Suppressor macrophage (primary cell): ENCODE results near the gene BRD3OS.
"Not testable (repeated sequence)": the region's sequence is repeated elsewhere in the genome, so short reads cannot be mapped to it uniquely, and the experiment has no call there.

Source experiments
- DNase-seq, 4 experiments: peaks; one replicate each; pipeline ENCODE4 v3.0.0-alpha.2; 2020 to 2022

Gene BRD3OS

DNA sequence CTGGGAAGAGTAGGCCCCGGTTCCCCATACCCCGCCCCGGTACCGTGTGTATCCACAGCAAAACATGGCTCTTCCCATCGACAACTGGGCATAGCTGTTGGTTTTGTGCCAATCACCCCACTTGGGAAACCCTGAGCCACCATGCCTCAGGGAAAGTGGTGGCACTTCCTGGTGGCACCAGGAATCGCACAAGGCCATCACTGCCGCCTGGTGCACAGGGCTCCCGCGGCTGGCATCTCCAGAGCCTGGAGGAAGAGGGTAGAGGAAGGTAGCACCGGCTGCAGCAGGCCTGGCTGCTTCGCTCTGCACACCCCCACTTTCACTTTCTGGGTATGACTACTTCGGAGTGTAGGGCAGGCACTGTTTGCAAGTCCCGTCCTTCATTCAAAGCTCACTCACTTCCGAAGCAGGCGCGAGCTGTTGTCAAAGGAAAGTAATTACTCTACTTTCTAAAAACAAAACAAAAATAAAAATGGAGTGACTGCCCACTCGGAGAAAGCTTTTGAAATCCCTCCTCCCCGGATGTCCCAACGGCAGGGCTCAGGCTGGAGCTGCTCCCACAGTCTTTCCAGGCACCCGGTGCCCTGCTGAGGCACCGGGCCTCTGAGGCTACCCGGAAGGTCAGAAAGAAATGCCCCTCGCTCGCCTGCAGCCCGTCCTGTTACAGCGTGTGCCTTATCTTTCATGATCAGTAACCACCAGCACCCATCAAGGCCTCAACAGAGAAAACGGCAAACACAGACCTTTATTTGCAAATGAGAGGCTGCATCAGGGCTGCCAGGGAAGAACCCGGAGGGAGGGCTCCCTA, 40.5 kb downstream of the BRD3OS start:
- DNase-seq, result peak; percentile 51 to 76 (median 70)

DNA sequence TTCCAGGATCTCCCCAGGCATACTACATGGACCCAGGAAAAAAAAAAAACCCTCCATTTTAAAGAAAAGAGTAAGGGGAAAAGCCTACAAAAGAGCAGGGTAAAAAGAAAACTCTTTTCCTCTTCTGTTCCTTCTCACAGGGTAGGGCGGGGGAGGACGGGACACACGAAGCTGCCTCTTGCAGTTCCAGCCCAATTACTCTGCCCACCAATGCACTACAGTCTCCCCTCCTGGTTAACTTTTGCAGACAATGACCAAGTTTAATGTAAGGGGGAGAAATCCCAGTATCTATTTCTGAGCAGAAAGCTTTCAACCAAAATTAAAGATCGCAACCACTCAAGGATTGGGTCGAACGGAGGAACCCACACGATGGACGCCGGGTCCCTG, 41.2 kb downstream of the BRD3OS start:
- DNase-seq, result peak in 3 of 4 experiments; percentile 20 to 57 (median 52)

DNA sequence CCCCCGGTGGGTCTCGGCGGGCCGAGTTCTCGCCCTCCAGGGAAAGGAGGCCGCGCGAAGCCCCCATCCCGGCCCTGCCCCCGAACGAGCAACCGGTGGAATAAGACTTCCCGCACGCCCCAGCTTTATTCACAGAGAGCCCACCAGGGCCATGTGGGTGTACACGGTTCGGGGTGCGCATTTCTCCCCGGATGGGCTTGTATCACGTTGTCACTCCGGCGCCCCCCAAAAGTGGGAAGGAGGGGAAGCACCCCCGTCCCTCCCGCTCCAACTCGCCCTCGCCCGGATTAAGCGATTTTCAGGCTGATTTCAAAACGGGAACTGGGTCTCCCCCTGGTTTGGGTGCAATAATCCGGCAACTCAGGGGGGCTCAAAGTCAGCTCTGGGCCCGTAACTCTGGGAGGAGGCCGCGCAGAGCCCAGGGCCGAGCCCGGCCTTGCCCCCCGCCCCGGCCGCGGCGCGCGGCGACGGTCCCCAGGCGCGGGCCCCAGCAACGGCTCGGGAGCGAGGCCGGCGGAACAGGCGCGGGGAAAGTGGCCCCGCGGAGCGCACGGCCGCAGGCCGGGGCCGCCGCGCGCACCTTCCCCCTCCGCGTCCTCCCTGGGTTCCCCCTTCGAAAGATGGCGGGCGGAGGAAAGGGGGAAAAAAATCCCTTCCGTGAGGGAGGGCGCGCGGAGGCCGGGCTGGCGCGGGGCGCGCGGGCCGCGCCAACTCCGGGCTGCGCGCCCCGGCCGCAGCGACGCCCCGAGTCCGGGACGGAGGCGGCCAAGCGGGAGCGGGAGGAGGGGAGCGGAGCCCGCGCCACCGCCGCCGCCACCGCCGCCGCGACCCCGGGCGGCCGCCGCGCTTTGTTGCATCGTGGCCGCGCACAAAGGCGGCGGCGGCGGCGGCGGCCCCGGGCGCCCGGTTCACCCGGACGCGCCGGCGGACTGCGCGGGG, 41.9 kb downstream of the BRD3OS start:
- peak; percentile 19 to 71 (median 44) for DNase-seq

DNA sequence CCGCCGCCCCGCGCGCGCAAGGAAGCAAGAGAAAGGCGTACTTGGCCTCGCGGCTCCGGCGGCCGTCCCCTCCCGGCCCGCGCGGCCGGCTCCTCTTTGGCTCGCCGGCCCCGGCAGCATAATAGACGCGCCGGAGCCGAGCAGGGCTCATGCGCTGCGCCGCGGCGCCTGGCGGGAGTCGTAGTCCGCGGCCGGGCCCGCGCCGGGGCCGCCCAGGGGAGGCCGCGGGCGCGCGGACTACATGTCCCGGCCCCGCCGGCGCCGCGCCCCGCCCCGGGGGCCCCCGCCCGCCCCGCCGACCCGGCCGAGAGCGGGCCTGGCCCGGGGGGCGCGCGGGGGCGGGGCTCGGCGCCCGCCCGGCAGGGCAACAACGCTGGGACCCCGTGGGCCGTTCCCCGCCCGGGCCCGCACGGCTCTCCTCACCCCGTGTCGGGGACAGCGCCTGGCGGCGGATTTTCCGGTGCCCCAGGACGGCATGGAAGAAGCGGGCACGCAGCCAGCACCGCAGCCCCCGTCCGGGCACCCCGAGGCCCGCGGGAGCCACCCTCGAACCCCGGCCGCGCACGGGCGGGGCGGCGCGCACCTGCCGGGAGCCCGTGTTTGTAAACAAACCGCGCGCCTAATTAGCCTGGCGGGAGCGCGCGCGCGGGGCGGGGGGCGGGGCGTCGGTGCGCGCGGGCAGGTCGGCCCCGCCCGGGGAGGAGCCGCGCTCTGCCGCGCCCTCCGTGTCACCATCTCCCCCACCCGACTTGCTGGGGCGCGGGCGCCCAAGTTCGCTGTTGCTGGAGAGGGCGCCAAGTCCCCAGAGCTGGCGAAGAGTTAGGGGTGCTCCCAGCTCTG, 42.8 kb downstream of the BRD3OS start, which contains the start of gene BRD3:
BRD3 (minus strand) TSS at position 123 of the 840 bp plus-strand sequence. CDS start 14,549 bp downstream, outside the sequence.
- peak; percentile 93 to 99 (median 97) for DNase-seq

DNA sequence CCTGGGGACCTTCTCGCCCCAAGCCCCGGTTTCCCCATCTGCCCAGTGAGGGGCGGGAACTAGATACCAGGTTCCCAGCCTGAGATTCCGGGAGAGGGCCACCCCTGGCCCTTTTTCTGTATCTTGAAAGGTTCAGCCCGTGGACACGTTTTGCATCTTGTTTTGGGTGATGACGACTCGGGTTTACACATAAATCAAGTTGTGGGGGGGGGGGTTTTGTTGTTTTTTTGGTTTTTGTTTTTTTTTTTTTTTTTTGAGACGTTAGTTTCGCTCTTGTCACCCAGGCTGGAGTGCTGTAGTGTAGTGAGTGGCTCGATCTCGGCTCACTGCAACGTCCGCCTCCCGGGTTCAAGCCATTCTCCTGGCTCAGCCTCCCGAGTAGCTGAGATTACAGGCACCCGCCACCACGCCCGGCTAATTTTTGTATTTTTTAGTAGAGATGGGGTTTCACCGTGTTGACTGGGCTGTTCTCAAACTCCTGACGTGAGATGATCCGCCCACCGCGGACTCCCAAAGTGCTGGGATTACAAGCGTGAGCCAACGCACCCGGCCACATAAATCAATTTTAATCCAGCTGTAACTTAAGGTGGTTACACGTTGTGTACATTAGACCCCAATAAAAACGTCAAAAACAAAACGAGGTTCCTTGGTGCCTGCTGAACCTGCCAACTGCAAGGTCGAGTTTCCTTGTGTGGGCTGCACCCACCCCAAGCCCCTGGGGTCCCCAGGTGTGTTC, 43.6 kb downstream of the BRD3OS start:
- no peak for DNase-seq

DNA sequence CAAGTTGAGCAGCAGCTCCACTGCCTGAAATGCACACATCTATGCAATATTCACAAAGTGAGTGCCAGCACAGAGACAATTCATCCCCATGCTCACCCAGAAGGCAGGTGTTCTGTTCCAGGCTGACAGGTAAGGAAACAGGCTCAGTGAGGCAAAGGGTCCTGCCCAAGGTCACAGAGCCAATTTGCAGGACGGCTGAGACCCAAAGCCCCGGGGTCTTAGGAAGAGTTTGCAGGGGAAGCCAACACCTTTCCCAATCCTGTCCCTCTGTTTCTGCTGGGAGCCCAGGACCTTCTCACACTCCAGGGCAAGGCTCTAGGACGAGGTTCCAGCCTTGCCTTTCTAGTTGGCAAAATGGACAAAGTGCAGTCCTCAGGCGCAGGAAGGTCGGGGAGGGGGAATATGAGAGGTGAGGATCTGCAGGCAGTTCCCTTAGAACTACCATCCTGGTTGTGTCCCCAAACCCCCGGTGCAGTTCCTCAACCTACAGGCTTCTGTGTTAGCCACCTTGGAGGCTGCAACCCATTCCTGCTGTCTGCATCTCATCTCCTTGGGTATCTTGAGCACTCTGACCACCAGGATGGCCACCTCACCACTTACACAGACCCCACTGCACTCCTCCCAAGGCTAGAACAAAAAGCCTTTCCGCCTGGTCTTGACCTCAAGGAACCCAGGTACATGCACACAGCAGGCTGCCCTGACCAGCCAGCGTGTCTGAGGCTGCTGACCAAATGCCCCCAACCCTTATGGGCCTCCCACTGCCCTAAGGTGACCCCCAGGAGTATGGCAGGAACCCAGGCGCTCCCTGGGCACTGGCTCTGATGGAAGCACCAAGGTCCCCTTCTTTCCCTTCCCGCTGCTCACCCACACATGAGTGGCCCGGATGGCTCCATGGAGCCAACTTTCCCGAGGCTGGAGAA, 44.5 kb downstream of the BRD3OS start:
- no peak for DNase-seq

DNA sequence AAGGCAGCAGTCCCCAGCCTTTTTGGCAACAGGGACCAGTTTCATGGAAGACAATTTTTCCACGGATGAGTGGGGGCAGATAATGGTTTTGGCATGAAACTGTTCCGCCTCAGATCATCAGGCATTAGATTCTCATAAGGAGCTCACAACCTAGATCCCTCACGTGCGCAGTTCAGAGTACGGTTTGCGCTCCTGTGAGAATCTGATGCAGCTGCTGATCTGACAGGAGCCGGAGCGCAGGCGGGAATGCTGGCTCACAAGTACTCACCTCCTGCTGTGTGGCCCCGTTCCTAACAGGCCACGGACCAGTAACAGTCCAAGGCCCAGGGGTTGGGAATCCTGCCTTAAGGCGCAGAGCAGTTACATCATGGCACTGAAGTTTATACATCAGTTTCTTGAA, 45.9 kb downstream of the BRD3OS start:
- no peak for DNase-seq

DNA sequence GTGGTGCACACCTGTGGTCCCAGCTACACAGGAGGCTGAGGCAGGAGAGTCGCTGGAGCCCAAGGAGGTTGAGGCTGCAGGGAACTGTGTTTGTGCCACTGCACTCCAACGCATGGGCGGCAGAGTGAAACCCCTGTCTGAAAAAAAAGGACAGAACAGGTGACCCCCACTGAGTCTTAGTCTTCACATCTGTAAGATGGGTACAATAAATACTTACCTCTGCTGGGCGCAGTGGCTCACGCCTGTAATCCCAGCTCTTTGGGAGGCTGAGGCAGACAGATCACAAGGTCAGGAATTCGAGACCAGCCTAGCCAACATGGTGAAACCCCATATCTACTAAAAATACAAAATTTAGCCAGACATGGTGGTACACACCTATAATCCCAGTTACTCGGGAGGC, 47.4 kb downstream of the BRD3OS start:
- not testable (repeated sequence) for DNase-seq

DNA sequence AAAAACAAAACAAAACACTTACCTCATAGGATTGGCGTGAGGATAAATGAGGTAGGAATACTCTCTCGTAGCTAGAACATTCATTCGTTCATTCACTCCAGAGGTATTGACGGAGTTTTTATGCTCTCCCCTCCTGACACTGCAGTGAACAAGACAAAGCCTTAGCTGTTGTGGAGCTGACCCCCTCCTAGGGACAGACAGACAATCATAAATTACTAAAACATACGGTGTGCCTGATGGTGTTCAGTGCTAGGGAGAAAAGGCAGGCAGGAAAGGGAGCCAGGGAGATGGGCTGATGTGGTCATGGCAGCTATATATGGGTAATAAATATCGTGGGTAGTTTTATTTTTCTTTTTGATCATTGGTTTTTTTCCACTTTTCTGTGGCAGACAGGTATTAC, 48.2 kb downstream of the BRD3OS start:
- DNase-seq, result no peak

DNA sequence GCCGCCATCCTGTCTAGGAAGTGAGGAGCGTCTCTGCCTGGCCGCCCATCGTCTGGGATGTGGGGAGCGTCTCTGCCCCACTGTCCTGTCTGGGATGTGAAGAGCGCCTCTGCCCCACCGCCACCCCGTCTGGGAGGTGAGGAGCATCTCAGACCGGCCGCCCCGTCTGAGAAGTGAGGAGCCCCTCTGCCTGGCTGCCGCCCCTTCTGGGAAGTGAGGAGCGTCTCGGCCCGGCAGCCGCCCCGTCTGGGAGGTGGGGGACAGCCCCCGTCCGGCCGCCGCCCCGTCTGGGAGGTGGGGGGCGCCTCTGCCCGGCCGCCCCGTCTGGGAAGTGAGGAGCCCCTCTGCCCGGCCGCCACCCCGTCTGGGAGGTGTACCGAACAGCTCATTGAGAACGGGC, 50.4 kb downstream of the BRD3OS start:
- not testable (repeated sequence) for DNase-seq

DNA sequence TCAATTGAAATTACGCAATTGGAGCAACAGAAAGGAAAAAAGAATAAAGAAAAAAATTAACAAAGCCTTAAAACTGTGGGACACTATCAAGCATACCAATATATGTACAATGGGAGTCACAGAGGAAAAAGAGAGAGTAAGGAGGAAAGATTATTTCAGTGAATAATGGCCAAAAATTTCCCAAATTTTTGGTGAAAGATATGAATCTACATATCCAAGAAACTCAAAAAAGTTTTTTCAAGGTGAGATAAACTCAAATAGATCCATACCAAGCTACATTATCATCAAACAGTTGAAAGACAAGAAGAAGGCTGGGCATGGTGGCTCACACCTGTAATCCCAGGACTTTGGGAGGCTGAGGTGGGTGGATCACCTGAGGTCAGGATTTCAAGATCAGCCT, 51.4 kb downstream of the BRD3OS start:
- no peak for DNase-seq
